Bronchial epithelial cell (primary cell): ENCODE measurements around the gene VCL. TPM values are rescaled to one million over a fixed set of nuclear protein-coding genes. Genes with fewer than 3 reads are reported as not detected.
A peak's percentile ranks its signal among the peaks of the same experiment; 100 is the strongest.

ENCODE experiments used
- DNase-seq: peaks from one replicate; pipeline ENCODE4 v3.0.0-alpha.2; 2010; ENCODE audit warnings: low read depth
- FAIRE-seq: peaks from 2 replicates; lab custom pipeline; 2011; peaks lifted over from hg19 to GRCh38; lab: Jason Lieb, UNC
- H3K27me3 ChIP-seq: 2 replicates; pipeline ENCODE4 v1.5.1; 2011; ENCODE audit warnings: low read length; ENCODE audit not compliant: control insufficient read depth, insufficient read depth
- H3K36me3 ChIP-seq: 2 replicates; pipeline ENCODE4 v1.5.1; 2011; ENCODE audit warnings: low read length; ENCODE audit not compliant: control insufficient read depth, insufficient read depth
- H3K4me3 ChIP-seq: 2 replicates; pipeline ENCODE4 v1.5.1; 2011; ENCODE audit warnings: mild to moderate bottlenecking, low read depth, low read length, control low read depth
- total RNA-seq: library from RNA; depleted of rRNA; stranded (reverse); fragments of >200 nt; gene quantifications from 2 replicates; pipeline ENCODE4 v1.2.1, GENCODE V29; 2014
- TF ChIP-seq, protein P1 (sequence below): IDR thresholded peaks from 2 replicates; pipeline ENCODE4 v1.5.1; 2011; ENCODE audit warnings: mild to moderate bottlenecking, moderate library complexity, low read length, control low read depth, inconsistent platforms; ENCODE audit not compliant: insufficient read depth, severe bottlenecking

The VCL gene
- 40.8 and 52.6 TPM in 2 replicates for total RNA-seq

GRCh38 chr10:73997787-73998622 is at the start of gene VCL:
Gene VCL, plus strand, starts transcription at chr10:73998116. Its CDS starts 92 bp downstream, at chr10:73998208.
- TF ChIP-seq, protein P1, sequence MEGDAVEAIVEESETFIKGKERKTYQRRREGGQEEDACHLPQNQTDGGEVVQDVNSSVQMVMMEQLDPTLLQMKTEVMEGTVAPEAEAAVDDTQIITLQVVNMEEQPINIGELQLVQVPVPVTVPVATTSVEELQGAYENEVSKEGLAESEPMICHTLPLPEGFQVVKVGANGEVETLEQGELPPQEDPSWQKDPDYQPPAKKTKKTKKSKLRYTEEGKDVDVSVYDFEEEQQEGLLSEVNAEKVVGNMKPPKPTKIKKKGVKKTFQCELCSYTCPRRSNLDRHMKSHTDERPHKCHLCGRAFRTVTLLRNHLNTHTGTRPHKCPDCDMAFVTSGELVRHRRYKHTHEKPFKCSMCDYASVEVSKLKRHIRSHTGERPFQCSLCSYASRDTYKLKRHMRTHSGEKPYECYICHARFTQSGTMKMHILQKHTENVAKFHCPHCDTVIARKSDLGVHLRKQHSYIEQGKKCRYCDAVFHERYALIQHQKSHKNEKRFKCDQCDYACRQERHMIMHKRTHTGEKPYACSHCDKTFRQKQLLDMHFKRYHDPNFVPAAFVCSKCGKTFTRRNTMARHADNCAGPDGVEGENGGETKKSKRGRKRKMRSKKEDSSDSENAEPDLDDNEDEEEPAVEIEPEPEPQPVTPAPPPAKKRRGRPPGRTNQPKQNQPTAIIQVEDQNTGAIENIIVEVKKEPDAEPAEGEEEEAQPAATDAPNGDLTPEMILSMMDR = no peak
- no peak for FAIRE-seq
- H3K4me3 ChIP-seq = peak within 1 kb of the TSS; percentile 82
- peak; percentile 90 for DNase-seq
- H3K27me3 ChIP-seq = no peaks in the 10 kb centered on the region
- H3K36me3 ChIP-seq = peaks cover 1% of the 10 kb centered on the region

DNA sequence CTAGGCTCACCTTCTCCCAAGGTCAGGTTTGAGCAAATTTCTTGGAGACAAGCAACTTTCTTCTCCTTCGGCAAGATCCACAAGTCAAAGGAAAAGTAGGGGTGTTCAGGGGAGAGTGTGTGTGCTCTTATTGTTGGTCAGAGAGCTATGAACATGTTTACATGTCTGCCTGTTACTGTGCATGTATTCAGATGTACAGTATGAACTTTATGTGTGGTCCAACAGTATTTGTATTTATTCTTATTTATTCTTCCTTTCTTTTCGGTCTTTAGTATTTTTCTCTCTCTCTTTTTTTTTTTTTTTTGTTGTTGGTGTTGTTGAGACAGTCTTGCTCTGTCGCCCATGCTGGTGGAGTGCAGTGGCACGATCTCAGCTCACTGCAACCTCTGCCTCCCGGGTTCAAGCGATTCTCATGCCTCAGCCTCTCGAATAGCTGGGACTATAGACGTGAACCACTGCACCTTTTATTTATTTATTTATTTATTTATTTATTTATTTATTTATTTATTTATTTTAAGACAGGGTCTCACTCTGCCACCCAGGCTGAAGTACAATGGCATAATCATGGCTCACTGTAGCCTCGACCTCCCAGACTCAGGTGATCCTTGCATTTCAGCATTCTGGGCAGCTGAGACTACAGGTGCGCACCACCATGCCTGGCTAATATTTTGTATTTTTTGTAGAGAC is 48.8 kb upstream of the VCL start:
- TF ChIP-seq, protein P1 = no peak
- FAIRE-seq (no peak), DNase-seq (no peak)

DNA sequence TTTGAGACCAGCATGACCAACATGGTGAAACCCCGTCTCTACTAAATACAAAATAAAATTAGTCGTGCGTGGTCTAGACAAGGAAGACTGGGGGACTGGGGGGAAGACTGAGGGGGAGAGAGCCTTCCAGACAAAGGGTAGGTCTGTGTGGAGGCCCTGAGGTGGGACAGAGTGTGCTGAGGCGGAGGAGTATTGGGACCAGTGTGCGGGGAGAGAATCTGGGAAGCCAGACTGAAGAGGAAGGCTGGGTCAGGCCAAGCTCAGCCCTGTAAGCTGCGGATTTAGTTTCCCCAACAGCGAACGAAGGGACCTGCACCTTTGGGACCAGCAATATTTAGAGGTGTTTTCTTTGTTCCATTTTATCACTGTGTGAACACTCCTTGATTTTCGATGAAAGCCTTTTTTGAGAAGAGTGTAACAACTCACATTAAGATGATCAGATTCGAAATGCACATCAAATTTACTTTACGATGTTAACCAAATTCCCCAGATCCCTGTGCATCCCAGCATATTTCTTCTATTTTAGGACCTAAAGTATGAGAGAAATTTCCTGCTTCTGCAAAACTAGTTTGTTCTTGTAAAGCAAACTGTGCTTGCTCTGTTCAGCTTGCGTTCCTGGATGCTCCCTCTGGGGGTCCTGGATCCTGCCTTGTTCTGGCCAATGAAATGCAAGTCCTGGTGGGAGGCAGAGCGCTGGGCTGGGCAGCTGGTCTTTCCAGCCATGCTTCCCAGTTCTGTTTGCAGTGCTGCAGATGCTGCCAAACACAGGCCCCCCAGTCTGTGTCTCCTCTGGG is 47.6 kb upstream of the VCL start:
- no peaks in the 10 kb centered on the region for H3K27me3 ChIP-seq
- DNase-seq (no peak), FAIRE-seq (no peak)
- no peak overlapping the region for H3K4me3 ChIP-seq
- H3K36me3 ChIP-seq = no peaks in the 10 kb centered on the region
- TF ChIP-seq, protein P1 = no peak

More for the DNA sequence above, 48.8 kb upstream of the VCL start:
- no peaks in the 10 kb centered on the region for H3K36me3 ChIP-seq
- no peaks in the 10 kb centered on the region for H3K27me3 ChIP-seq
- H3K4me3 ChIP-seq = no peak overlapping the region

DNA sequence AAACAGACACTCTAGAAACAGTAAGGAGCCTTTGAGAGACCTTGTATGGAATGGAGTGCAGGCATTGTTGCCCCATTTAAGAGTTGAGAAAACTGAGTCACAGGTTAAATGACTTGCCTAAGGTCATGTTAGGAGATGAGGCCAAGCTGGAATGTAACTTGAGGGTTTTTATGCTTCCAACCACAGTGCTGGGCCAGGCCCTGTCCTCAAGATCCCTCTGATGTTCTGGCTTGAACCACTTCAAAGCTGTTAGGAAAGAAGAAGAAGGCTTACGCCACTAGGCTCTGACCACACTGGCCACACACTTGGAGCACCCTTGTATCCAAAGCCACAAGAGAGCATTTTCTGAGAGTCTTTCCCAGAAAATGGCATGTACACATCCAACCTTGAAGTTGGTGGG is 44.3 kb upstream of the VCL start:
- Histone ChIP-seq H3K4me3 (no peak overlapping the region), H3K36me3 (no peaks in the 10 kb centered on the region), H3K27me3 (no peaks in the 10 kb centered on the region)
- no peak for DNase-seq
- no peak for FAIRE-seq
- TF ChIP-seq, protein P1 = no peak

- no peak for DNase-seq
- FAIRE-seq = no peak
- H3K36me3 ChIP-seq = no peaks in the 10 kb centered on the region
- H3K27me3 ChIP-seq = no peaks in the 10 kb centered on the region
- TF ChIP-seq, protein P1 = no peak
- H3K4me3 ChIP-seq = no peak overlapping the region
Observed at GRCh38 chr10:73954737-73955136, 43.2 kb upstream of the VCL start.
